ENCODE results near the gene RABEP2. TPM values are rescaled to one million over a fixed set of nuclear protein-coding genes. Genes with fewer than 3 reads are reported as not detected.
A peak's percentile ranks its signal among the peaks of the same experiment; 100 is the strongest.
"Not testable (repeated sequence)": the region's sequence is repeated elsewhere in the genome, so short reads cannot be mapped to it uniquely, and the experiment has no call there.

RABEP2 gene
- total RNA-seq, 1 donor = 51.7 TPM

DNA sequence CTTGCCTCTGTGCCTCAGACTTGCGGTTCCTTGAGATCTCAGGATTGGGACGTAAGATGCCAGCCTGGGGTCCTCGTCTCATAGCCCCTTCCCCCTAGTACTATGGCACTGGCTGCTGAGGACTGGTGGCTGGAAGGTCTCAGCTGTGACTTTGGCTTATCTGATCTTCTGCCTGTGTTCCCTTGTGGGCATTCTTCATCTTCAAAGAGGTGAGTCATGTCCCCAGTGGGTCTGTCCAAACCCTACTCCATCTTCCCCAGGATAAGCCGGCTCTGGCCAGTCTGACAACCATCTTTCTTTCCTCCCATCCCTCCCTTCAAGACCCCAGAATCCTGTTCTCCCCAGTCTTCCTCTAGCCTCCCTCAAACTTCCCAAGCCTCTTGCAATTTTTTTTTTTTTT, 10.3 kb upstream of the RABEP2 start:
- DNase-seq (ENCODE audit: low read depth in 2 of 3, low spot score in 2 of 3) = no peak

- DNase-seq (ENCODE audit: low read depth in 2 of 3, low spot score in 2 of 3) = no peak
Measured at GRCh38 chr16:28933171-28933570, 8.1 kb upstream of the RABEP2 start.

GRCh38 chr16:28932339-28933141, 7.5 kb upstream of the RABEP2 start:
- no peak for DNase-seq (ENCODE audit: low read depth in 2 of 3, low spot score in 2 of 3)

- no peak for DNase-seq (ENCODE audit: low read depth in 2 of 3, low spot score in 2 of 3)
Measured at GRCh38 chr16:28931801-28932225, 6.8 kb upstream of the RABEP2 start, which contains the start of gene CD19. TSS of gene CD19 (plus strand) at chr16:28931971. CDS start at chr16:28932001, 30 bp downstream.

- DNase-seq (ENCODE audit: low read depth in 2 of 3, low spot score in 2 of 3) = peak in 1 of 3 donors; percentile 57
Measured at GRCh38 chr16:28930652-28931051, 5.6 kb upstream of the RABEP2 start.

DNA sequence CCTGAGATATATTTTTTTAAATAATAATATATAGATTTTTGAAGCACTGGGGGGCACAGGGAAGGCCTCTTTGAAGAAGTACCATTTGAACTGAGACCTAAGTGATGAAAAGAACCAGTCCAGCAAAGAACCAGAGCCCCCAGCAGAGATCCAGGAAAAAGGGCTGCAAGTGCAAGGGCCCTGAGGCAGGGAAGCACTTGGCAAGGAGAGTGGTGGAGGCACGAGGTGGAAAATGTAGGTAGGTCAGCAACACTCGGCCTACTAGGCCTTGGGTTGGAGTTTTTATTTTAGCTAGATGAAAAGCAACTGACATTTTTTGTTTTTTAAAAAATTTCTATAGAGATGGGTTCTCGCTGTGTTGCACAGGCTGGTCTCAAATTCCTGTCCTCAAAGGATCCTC, 5.2 kb upstream of the RABEP2 start:
- DNase-seq (ENCODE audit: low read depth in 2 of 3, low spot score in 2 of 3) = no peak

GRCh38 chr16:28927815-28928214, 2.8 kb upstream of the RABEP2 start:
- DNase-seq (ENCODE audit: low read depth in 2 of 3, low spot score in 2 of 3) = no peak

DNA sequence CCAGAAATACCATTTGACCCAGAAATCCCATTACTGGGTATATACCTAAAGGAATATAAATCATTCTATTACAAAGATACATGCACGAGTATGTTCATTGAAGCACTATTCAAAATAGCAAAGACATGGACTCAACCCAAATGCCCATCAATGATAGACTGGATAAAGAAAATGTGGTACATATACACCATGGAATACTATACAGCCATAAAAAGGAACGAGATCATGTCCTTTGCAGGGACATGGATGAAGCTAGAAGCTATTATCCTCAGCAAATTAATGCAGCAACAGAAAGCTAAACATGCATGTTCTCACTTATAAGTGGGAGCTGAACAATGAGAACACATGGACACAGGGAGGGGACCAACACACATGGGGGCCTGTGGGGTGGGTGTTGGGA, 1.2 kb upstream of the RABEP2 start:
- not testable (repeated sequence) for DNase-seq (ENCODE audit: low read depth in 2 of 3, low spot score in 2 of 3)

- DNase-seq (ENCODE audit: low read depth in 2 of 3, low spot score in 2 of 3) = peak; percentile 61 to 95 (median 91)
Measured at GRCh38 chr16:28925386-28926228, 569 bp upstream of the RABEP2 start.

DNA sequence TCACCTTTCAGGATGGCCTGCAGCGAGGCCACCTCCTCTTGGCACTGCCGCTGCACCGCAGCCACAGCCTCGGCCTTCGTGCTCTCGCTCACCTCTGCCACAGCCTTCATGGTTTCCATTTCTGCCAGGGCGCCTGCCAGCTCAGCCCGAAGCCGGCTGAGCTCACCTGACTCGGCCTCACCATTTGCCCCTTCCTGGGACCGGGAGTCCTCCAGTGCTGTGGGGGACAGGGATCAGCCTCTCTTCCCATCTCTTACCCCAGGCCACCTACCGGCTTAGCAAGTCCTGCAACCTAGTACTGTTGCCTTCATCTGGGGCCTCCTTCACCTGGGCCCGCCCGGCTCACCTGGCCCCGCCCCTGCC, 658 bp downstream of the RABEP2 start:
- DNase-seq (ENCODE audit: low read depth in 2 of 3, low spot score in 2 of 3) = no peak

- DNase-seq (ENCODE audit: low read depth in 2 of 3, low spot score in 2 of 3) = no peak
Measured at GRCh38 chr16:28923652-28924398, 1.2 kb downstream of the RABEP2 start.

- DNase-seq (ENCODE audit: low read depth in 2 of 3, low spot score in 2 of 3) = no peak
Measured at GRCh38 chr16:28923231-28923587, 1.8 kb downstream of the RABEP2 start.

GRCh38 chr16:28918698-28919097, 6.3 kb downstream of the RABEP2 start:
- DNase-seq (ENCODE audit: low read depth in 2 of 3, low spot score in 2 of 3) = no peak

- DNase-seq (ENCODE audit: low read depth in 2 of 3, low spot score in 2 of 3) = peak in 1 of 3 donors; percentile 16
Measured at GRCh38 chr16:28917095-28917494, 7.9 kb downstream of the RABEP2 start.

DNA sequence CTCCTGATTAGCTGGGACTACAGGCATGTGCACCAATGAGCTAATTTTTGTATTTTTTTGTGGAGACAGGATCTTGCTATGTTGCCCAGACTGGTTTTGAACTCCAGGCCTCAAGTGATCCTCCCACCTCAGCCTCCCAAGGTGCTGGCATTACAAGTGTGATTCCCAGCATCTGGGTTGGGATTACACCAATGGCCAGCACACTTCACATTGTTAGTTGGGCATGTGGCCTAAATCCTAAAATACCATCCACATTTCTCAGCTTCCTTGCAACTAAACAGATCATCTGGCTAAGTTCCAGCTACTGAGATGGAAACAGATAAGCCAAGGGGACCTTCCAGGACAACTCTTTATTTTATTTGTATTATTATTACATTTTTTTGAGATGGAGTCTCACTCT, 9.9 kb downstream of the RABEP2 start:
- no peak for DNase-seq (ENCODE audit: low read depth in 2 of 3, low spot score in 2 of 3)

DNA sequence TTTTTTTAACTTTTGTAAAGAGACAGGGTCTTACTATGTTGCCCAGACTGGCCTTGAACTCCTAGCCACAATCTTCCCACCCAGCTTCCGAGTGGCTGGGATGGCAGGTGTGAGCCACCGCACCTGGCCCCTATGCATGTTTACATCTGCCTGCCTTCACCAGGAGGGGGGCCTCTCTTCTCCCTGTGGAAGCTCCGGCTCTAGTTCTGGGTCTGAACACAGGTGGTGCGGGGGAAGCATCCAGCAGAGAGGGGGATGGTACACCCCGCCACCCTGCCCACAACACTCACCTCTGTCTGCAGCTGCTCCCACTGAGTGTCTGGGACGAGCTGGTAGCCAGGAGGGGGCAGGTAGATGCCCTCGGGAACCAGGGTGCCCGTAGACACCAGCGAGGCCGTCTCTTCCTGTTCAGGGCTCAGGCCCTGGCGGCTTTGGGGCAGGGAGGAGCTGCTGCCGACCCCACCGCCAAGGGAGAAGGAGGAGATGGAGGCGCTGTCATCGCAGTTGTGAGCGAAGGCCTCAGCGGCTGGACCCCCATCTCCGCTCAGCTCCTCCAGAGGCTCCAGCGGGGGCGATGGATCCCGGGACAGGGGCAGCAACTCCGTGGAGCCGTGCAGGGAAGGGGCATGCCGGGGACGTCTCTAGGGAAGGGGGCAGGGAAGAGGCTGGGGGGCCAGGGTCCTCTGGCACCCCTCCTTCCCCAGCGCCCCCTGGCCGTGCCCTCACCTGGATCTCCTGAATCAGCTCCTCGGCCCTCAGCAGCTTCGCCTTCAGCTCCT, 10.9 kb downstream of the RABEP2 start:
- no peak for DNase-seq (ENCODE audit: low read depth in 2 of 3, low spot score in 2 of 3)

- DNase-seq (ENCODE audit: low read depth in 2 of 3, low spot score in 2 of 3) = no peak
Measured at GRCh38 chr16:28912558-28912957, 12.5 kb downstream of the RABEP2 start.

GRCh38 chr16:28910086-28911031, 14.7 kb downstream of the RABEP2 start:
- DNase-seq (ENCODE audit: low read depth in 2 of 3, low spot score in 2 of 3) = no peak

GRCh38 chr16:28905800-28906372, 19.2 kb downstream of the RABEP2 start:
- no peak for DNase-seq (ENCODE audit: low read depth in 2 of 3, low spot score in 2 of 3)
